Mesendoderm (in vitro differentiated cells): Measurements from ENCODE around the gene ZDHHC22.

Experiments
- DNase-seq: peaks from one replicate; pipeline ENCODE4 v3.0.0; 2013
- H2AK5ac ChIP-seq: 2 replicates; pipeline ENCODE4 v1.6.1; 2013; ENCODE audit warnings: low read length, inconsistent platforms
- H2BK120ac ChIP-seq: 2 replicates; pipeline ENCODE4 v1.6.1; 2013; ENCODE audit warnings: low read depth, mild to moderate bottlenecking, low read length, moderate library complexity, mixed read lengths
- H2BK15ac ChIP-seq: replicated peaks from 2 replicates; pipeline ENCODE4 v1.6.1; 2013; ENCODE audit warnings: low read depth, mild to moderate bottlenecking, moderate library complexity
- H2BK5ac ChIP-seq: 2 replicates; pipeline ENCODE4 v1.6.1; 2013; ENCODE audit warnings: low read length, inconsistent platforms
- H3K18ac ChIP-seq: 2 replicates; pipeline ENCODE4 v1.6.1; 2013; ENCODE audit warnings: mild to moderate bottlenecking, low read length, mixed read lengths
- H3K23ac ChIP-seq: one replicate; pipeline ENCODE4 v1.6.1; 2013; ENCODE audit warnings: low read length
- H3K27ac ChIP-seq: 2 replicates; pipeline ENCODE4 v1.5.1; 2013; ENCODE audit warnings: low read depth, mild to moderate bottlenecking, inconsistent platforms, low read length, moderate library complexity
- H3K27me3 ChIP-seq: 2 replicates; pipeline ENCODE4 v1.6.1; 2013; ENCODE audit warnings: low read length, control low read depth, mild to moderate bottlenecking, inconsistent platforms; ENCODE audit not compliant: insufficient read depth, poor library complexity
- H3K36me3 ChIP-seq: 2 replicates; pipeline ENCODE4 v1.6.1; 2013; ENCODE audit warnings: low read length, inconsistent platforms; ENCODE audit not compliant: control insufficient read depth, insufficient read depth
- H3K4ac ChIP-seq: one replicate; pipeline ENCODE4 v1.6.1; 2013; ENCODE audit warnings: low read depth, mild to moderate bottlenecking, low read length, moderate library complexity
- H3K4me1 ChIP-seq: 2 replicates; pipeline ENCODE4 v1.6.1; 2013; ENCODE audit warnings: low read depth, low read length, inconsistent platforms; ENCODE audit not compliant: control insufficient read depth
- H3K4me2 ChIP-seq: 2 replicates; pipeline ENCODE4 v1.6.1; 2013; ENCODE audit warnings: low read length
- H3K4me3 ChIP-seq: 2 replicates; pipeline ENCODE4 v1.5.1; 2013; ENCODE audit warnings: mild to moderate bottlenecking, low read length
- H3K56ac ChIP-seq: one replicate; pipeline ENCODE4 v1.6.1; 2013; ENCODE audit warnings: low read length
- H3K79me1 ChIP-seq: 2 replicates; pipeline ENCODE4 v1.6.1; 2013; ENCODE audit warnings: low read length, inconsistent platforms
- H3K79me2 ChIP-seq: 2 replicates; pipeline ENCODE4 v1.6.1; 2013; ENCODE audit warnings: mild to moderate bottlenecking, low read length; ENCODE audit not compliant: control insufficient read depth, insufficient read depth
- H3K9ac ChIP-seq: 2 replicates; pipeline ENCODE4 v1.6.1; 2013; ENCODE audit warnings: low read length, inconsistent platforms
- H4K5ac ChIP-seq: one replicate; pipeline ENCODE4 v1.6.1; 2013; ENCODE audit warnings: low read length
- H4K8ac ChIP-seq: one replicate; pipeline ENCODE4 v1.6.1; 2013; ENCODE audit warnings: low read depth, mild to moderate bottlenecking, control low read depth, low read length, moderate library complexity
- WGBS: extraction: QIAGEN DNeasy Blood & Tissue Kit; methylation state at CpG from one replicate; pipeline ENCODE4 v1.1.7; 2013; ENCODE audit warnings: low lambda C conversion rate, missing lambda C conversion rate; ENCODE audit not compliant: insufficient coverage; ENCODE audit errors: extremely low coverage; 5-methylcytosine and 5-hydroxymethylcytosine counted together

Gene ZDHHC22

GRCh38 chr14:77102154-77102553 is 39.4 kb downstream of the ZDHHC22 start:
- H3K18ac ChIP-seq, result no peak overlapping the region
- H4K5ac ChIP-seq, result no peak overlapping the region
- H3K4me1 ChIP-seq, result peaks cover 10% of the 10 kb centered on the region
- no peak overlapping the region for H4K8ac ChIP-seq
- H3K79me2 ChIP-seq, result peaks cover 29% of the 10 kb centered on the region
- H3K79me1 ChIP-seq, result peaks cover 20% of the 10 kb centered on the region
- no CpG with 5 or more reads among the region's 4 CpGs for WGBS
- H3K4ac ChIP-seq, result no peak overlapping the region
- H2BK5ac ChIP-seq, result no peak overlapping the region
- no peak overlapping the region for H3K4me3 ChIP-seq
- H3K4me2 ChIP-seq, result no peak overlapping the region
- H3K56ac ChIP-seq, result no peak overlapping the region
- no peak overlapping the region for H2BK15ac ChIP-seq
- H2BK120ac ChIP-seq, result no peak overlapping the region
- no peak for DNase-seq
- H3K36me3 ChIP-seq, result no peaks in the 10 kb centered on the region
- no peak overlapping the region for H3K23ac ChIP-seq
- H3K27ac ChIP-seq, result no peak overlapping the region
- no peaks in the 10 kb centered on the region for H3K27me3 ChIP-seq
- no peak overlapping the region for H3K9ac ChIP-seq
- no peak overlapping the region for H2AK5ac ChIP-seq

GRCh38 chr14:77100961-77101360 is 40.6 kb downstream of the ZDHHC22 start:
- H3K23ac ChIP-seq, result no peak overlapping the region
- H3K27me3 ChIP-seq, result no peaks in the 10 kb centered on the region
- no peak overlapping the region for H2BK120ac ChIP-seq
- no peak overlapping the region for H3K56ac ChIP-seq
- H3K79me2 ChIP-seq, result peaks cover 29% of the 10 kb centered on the region
- no peak overlapping the region for H4K8ac ChIP-seq
- no peak overlapping the region for H2BK15ac ChIP-seq
- H3K4me2 ChIP-seq, result no peak overlapping the region
- peaks cover 13% of the 10 kb centered on the region for H3K4me1 ChIP-seq
- H4K5ac ChIP-seq, result no peak overlapping the region
- H3K9ac ChIP-seq, result no peak overlapping the region
- no peak for DNase-seq
- no CpG with 5 or more reads among the region's 3 CpGs for WGBS
- peaks cover 23% of the 10 kb centered on the region for H3K79me1 ChIP-seq
- no peak overlapping the region for H3K4me3 ChIP-seq
- H3K27ac ChIP-seq, result no peak overlapping the region
- H3K4ac ChIP-seq, result no peak overlapping the region
- H3K36me3 ChIP-seq, result no peaks in the 10 kb centered on the region
- H2BK5ac ChIP-seq, result no peak overlapping the region
- no peak overlapping the region for H2AK5ac ChIP-seq
- H3K18ac ChIP-seq, result no peak overlapping the region

- WGBS, result no CpG with 5 or more reads among the region's 7 CpGs
- Histone ChIP-seq H3K4me1 (peaks cover 12% of the 10 kb centered on the region), H3K79me2 (peaks cover 29% of the 10 kb centered on the region), H3K9ac (peak overlapping the region; percentile 95), H4K5ac (no peak overlapping the region), H2BK5ac (no peak overlapping the region), H3K79me1 (peaks cover 23% of the 10 kb centered on the region), H3K23ac (no peak overlapping the region), H3K27me3 (no peaks in the 10 kb centered on the region), H2BK120ac (no peak overlapping the region), H4K8ac (no peak overlapping the region), H3K4me3 (no peak overlapping the region), H3K36me3 (no peaks in the 10 kb centered on the region), H3K4me2 (no peak overlapping the region), H2AK5ac (no peak overlapping the region), H3K4ac (no peak overlapping the region), H3K27ac (no peak overlapping the region), H3K56ac (peak overlapping the region; percentile 99), H3K18ac (no peak overlapping the region), H2BK15ac (no peak overlapping the region)
- DNase-seq, result peak; percentile 50
Measured at GRCh38 chr14:77099425-77100167, 42.0 kb downstream of the ZDHHC22 start.

GRCh38 chr14:77098529-77099353 is 42.9 kb downstream of the ZDHHC22 start:
- peak overlapping the region; percentile 95 for H3K9ac ChIP-seq
- H3K79me1 ChIP-seq, result peaks cover 15% of the 10 kb centered on the region
- no peak overlapping the region for H2BK15ac ChIP-seq
- H3K79me2 ChIP-seq, result peaks cover 24% of the 10 kb centered on the region
- peak overlapping the region; percentile 26 for H3K4ac ChIP-seq
- peak overlapping the region; percentile 4 for H3K27ac ChIP-seq
- no peak overlapping the region for H2BK120ac ChIP-seq
- peak overlapping the region; percentile 92 for H3K4me3 ChIP-seq
- no peak overlapping the region for H4K5ac ChIP-seq
- H3K27me3 ChIP-seq, result no peaks in the 10 kb centered on the region
- DNase-seq, result no peak
- no CpG with 5 or more reads among the region's 23 CpGs for WGBS
- peaks cover 9% of the 10 kb centered on the region for H3K4me1 ChIP-seq
- H3K23ac ChIP-seq, result peak overlapping the region; percentile 90
- H2BK5ac ChIP-seq, result peak overlapping the region; percentile 81
- H3K4me2 ChIP-seq, result peak overlapping the region; percentile 33
- H3K18ac ChIP-seq, result peak overlapping the region; percentile 11
- H4K8ac ChIP-seq, result no peak overlapping the region
- H2AK5ac ChIP-seq, result peak overlapping the region; percentile 86
- H3K36me3 ChIP-seq, result no peaks in the 10 kb centered on the region
- H3K56ac ChIP-seq, result peak overlapping the region; percentile 99

- Histone ChIP-seq H3K23ac (peak within 1 kb of the TSS; percentile 92), H3K4me1 (peaks cover 9% of the 10 kb centered on the region), H2AK5ac (peak within 1 kb of the TSS; percentile 86), H4K5ac (peak within 1 kb of the TSS; percentile 74), H2BK5ac (peak within 1 kb of the TSS; percentile 81), H3K4me2 (peak within 1 kb of the TSS; percentile 90), H3K79me1 (peaks cover 13% of the 10 kb centered on the region), H3K9ac (peak within 1 kb of the TSS; percentile 98), H3K79me2 (peaks cover 19% of the 10 kb centered on the region), H3K18ac (peak within 1 kb of the TSS; percentile 46), H3K56ac (peak within 1 kb of the TSS; percentile 99), H3K27ac (peak within 1 kb of the TSS; percentile 89), H3K4me3 (peak within 1 kb of the TSS; percentile 96), H3K36me3 (no peaks in the 10 kb centered on the region), H2BK120ac (no peak within 1 kb of the TSS), H3K4ac (peak within 1 kb of the TSS; percentile 38), H3K27me3 (no peaks in the 10 kb centered on the region), H2BK15ac (peak within 1 kb of the TSS; percentile 42), H4K8ac (no peak within 1 kb of the TSS)
- no CpG with 5 or more reads among the region's 87 CpGs for WGBS
- peak; percentile 100 for DNase-seq
Measured at GRCh38 chr14:77097700-77098528, 43.7 kb downstream of the ZDHHC22 start, which contains the start of gene CIPC. Gene CIPC (plus strand): TSS chr14:77098258. CDS start chr14:77105709, 7,451 bp downstream.
